Fibroblast of the aortic adventitia (primary cell): ENCODE measurements around the gene TRH. TPM values are rescaled to one million over a fixed set of nuclear protein-coding genes. Genes with fewer than 3 reads are reported as not detected.

ENCODE experiments used
- total RNA-seq: library from RNA; depleted of rRNA; stranded (reverse); fragments of >200 nt; gene quantifications from 2 replicates; pipeline ENCODE4 v1.2.3, GENCODE V29; 2012; ENCODE audit warnings: low replicate concordance

The TRH gene
- total RNA-seq, 1 donor = not detected

Other genes starting within 250 kb of the TRH start
- 11.2 and 16.9 TPM in 2 replicates for gene TMCC1, start 81.0 kb upstream of the TRH start, total RNA-seq
- 0.54 TPM in 1 of 2 replicates, not detected in the other for gene ALG1L2, start 107.1 kb downstream of the TRH start, total RNA-seq